OCI-LY3 (cell line): Measurements from ENCODE around the gene GDAP2.

Experiments
- EZH2phosphoT487 ChIP-seq: fragments of 200-600 bp; shearing (Covaris generic); IDR thresholded peaks from 2 replicates; pipeline ENCODE4 v1.6.1; 2018; ENCODE audit warnings: antibody characterized with exemption, mixed run types, low read depth
- TF ChIP-seq, protein P1 (sequence below): fragments of 200-600, 300-600 bp; sonication (generic); IDR thresholded peaks from 2 replicates; pipeline ENCODE4 v1.5.1; 2014; ENCODE audit warnings: antibody characterized with exemption, low read length, low read depth

DNA sequence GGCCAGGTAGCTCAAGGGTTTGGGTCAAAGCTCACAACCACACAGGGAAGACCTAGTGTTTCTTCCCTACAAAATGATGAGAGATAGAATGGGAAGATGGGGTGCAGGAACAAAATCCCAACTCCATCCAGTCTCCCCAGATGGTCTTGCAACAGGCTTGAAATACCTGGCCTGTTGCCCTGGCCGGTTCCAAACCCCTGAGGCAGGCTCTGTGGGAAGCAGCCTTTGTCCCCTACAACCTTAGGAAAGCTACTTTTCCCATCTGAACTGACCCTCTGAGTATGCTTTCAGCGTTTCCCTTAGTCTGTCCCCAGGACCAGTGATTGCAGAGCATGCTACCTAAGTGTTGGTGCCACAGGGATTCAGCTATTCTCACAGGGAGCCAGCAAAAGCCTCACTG lies 104.0 kb downstream of the GDAP2 start:
- TF ChIP-seq, protein P1, sequence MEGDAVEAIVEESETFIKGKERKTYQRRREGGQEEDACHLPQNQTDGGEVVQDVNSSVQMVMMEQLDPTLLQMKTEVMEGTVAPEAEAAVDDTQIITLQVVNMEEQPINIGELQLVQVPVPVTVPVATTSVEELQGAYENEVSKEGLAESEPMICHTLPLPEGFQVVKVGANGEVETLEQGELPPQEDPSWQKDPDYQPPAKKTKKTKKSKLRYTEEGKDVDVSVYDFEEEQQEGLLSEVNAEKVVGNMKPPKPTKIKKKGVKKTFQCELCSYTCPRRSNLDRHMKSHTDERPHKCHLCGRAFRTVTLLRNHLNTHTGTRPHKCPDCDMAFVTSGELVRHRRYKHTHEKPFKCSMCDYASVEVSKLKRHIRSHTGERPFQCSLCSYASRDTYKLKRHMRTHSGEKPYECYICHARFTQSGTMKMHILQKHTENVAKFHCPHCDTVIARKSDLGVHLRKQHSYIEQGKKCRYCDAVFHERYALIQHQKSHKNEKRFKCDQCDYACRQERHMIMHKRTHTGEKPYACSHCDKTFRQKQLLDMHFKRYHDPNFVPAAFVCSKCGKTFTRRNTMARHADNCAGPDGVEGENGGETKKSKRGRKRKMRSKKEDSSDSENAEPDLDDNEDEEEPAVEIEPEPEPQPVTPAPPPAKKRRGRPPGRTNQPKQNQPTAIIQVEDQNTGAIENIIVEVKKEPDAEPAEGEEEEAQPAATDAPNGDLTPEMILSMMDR: no peak
- TF ChIP-seq EZH2phosphoT487: no peak
